Fibroblast of lung (primary cell): ENCODE measurements around the gene C12orf50. TPM values are rescaled to one million over a fixed set of nuclear protein-coding genes. Genes with fewer than 3 reads are reported as not detected.

Experiments used
- DNase-seq, 2 donors: peaks; one replicate each; pipeline versions ENCODE4 v3.0.0 to v3.0.0-alpha.2; 2010; ENCODE audit warnings: low read depth in 2 of 2
- H2AFZ ChIP-seq: 2 replicates; pipeline ENCODE4 v1.5.1; 2012; ENCODE audit warnings: low read length, control low read depth, inconsistent platforms
- H3K27ac ChIP-seq: 2 replicates; pipeline ENCODE4 v1.5.1; 2011; ENCODE audit warnings: low read length, control low read depth; ENCODE audit not compliant: insufficient read depth
- H3K27me3 ChIP-seq: 2 replicates; pipeline ENCODE4 v1.5.1; 2011; ENCODE audit warnings: mild to moderate bottlenecking, low read length; ENCODE audit not compliant: control insufficient read depth, insufficient read depth
- H3K36me3 ChIP-seq: 2 replicates; pipeline ENCODE4 v1.5.1; 2011; ENCODE audit warnings: low read length; ENCODE audit not compliant: control insufficient read depth, insufficient read depth
- H3K4me1 ChIP-seq: 2 replicates; pipeline ENCODE4 v1.5.1; 2011; ENCODE audit warnings: low read length; ENCODE audit not compliant: control insufficient read depth, insufficient read depth; ENCODE audit errors: extremely low read depth
- H3K4me2 ChIP-seq: 2 replicates; pipeline ENCODE4 v1.5.1; 2011; ENCODE audit warnings: low read length, control low read depth; ENCODE audit not compliant: insufficient read depth; ENCODE audit errors: extremely low read depth
- H3K4me3 ChIP-seq, 4 experiments: fragments of 200-600 bp in 1 of 4; sonication (generic) in 1 of 4; replicated peaks in 1 of 4; 2 replicates each; pipeline ENCODE4 v1.5.1; 2011 to 2016; ENCODE audit warnings: low read length in 4 of 4, low read depth in 3 of 4, mild to moderate bottlenecking in 3 of 4, control low read depth in 2 of 4, inconsistent platforms in 1 of 4, mixed read lengths in 1 of 4; ENCODE audit not compliant: insufficient read depth in 1 of 4; ENCODE audit errors: control extremely low read depth in 1 of 4
- H3K79me2 ChIP-seq: 2 replicates; pipeline ENCODE4 v1.5.1; 2012; ENCODE audit warnings: mild to moderate bottlenecking, low read length, inconsistent platforms; ENCODE audit not compliant: control insufficient read depth, insufficient read depth
- H3K9ac ChIP-seq: 2 replicates; pipeline ENCODE4 v1.5.1; 2011; ENCODE audit warnings: mild to moderate bottlenecking, low read length, control low read depth; ENCODE audit not compliant: insufficient read depth
- H3K9me3 ChIP-seq: 2 replicates; pipeline ENCODE4 v1.5.1; 2012; ENCODE audit warnings: low read depth, low read length; ENCODE audit not compliant: control insufficient read depth, insufficient read depth
- H4K20me1 ChIP-seq: 2 replicates; pipeline ENCODE4 v1.5.1; 2011; ENCODE audit warnings: low read length; ENCODE audit not compliant: control insufficient read depth, insufficient read depth; ENCODE audit errors: extremely low read depth
- EZH2 ChIP-seq: IDR thresholded peaks from 2 replicates; pipeline ENCODE4 v1.5.1; 2012; ENCODE audit warnings: low read length, control low read depth, mild to moderate bottlenecking; ENCODE audit errors: missing control alignments
- polyA plus RNA-seq, 2 donors: library from polyadenylated mRNA; depleted of rRNA in 1 of 2; stranded (reverse) in 1 of 2; unstranded in 1 of 2; fragments of >200 nt; gene quantifications; 2 replicates each; pipeline ENCODE4 v1.2.1, GENCODE V29; 2011 to 2012; ENCODE audit warnings: missing spikeins in 1 of 2
- total RNA-seq: library from RNA; depleted of rRNA; stranded (reverse); fragments of >200 nt; gene quantifications from 2 replicates; pipeline ENCODE4 v1.2.1, GENCODE V29; 2014
- TF ChIP-seq, protein P1 (sequence below), 2 donors: IDR thresholded peaks in 1 of 2; conservative IDR thresholded peaks in 1 of 2; 1 replicate in 1 of 2; 2 replicates in 1 of 2; pipeline ENCODE4 v1.5.1; 2011 to 2012; ENCODE audit warnings: low read length in 2 of 2, control low read depth in 1 of 2, inconsistent platforms in 1 of 2, low read depth in 1 of 2, mild to moderate bottlenecking in 1 of 2

The C12orf50 gene
- total and polyA plus RNA-seq, 2 donors (not counting 1 experiment from before 2014, with no cell fraction given): not detected

DNA sequence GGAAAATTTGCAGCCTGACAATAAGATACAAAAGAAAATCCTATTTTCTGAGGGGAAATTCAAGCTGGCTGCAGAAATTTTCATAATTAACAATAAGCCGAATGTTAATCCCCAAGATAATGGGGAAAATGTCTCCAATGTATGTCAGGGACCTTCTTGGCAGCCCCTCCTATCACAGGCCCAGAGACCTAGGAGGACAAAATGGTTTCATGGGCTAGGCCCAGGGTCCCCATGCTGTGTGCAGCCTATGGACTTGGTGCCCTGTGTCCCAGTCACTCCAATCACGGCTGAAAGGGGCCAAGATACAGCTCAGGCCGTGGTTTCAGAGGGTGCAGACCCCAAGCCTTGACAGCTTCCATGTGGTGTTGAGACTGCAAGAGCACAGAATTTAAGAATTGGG lies 11.2 kb downstream of the C12orf50 start:
- TF ChIP-seq EZH2: no peak
- TF ChIP-seq, protein P1, sequence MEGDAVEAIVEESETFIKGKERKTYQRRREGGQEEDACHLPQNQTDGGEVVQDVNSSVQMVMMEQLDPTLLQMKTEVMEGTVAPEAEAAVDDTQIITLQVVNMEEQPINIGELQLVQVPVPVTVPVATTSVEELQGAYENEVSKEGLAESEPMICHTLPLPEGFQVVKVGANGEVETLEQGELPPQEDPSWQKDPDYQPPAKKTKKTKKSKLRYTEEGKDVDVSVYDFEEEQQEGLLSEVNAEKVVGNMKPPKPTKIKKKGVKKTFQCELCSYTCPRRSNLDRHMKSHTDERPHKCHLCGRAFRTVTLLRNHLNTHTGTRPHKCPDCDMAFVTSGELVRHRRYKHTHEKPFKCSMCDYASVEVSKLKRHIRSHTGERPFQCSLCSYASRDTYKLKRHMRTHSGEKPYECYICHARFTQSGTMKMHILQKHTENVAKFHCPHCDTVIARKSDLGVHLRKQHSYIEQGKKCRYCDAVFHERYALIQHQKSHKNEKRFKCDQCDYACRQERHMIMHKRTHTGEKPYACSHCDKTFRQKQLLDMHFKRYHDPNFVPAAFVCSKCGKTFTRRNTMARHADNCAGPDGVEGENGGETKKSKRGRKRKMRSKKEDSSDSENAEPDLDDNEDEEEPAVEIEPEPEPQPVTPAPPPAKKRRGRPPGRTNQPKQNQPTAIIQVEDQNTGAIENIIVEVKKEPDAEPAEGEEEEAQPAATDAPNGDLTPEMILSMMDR (conservative IDR thresholded peaks at IDR 0.05 in 1 of 2, IDR thresholded peaks at IDR 0.05 in 1 of 2; ENCODE audit: low read depth in 1 of 2, low read length in 2 of 2): no peak
- DNase-seq: no peak
- no peaks in the 10 kb centered on the region for H4K20me1 ChIP-seq
- no peak overlapping the region for H2AFZ ChIP-seq
- H3K27me3 ChIP-seq: no peaks in the 10 kb centered on the region
- H3K9ac ChIP-seq: no peak overlapping the region
- H3K79me2 ChIP-seq: no peaks in the 10 kb centered on the region
- H3K4me1 ChIP-seq: no peaks in the 10 kb centered on the region
- no peaks in the 10 kb centered on the region for H3K36me3 ChIP-seq
- H3K9me3 ChIP-seq: no peaks in the 10 kb centered on the region
- H3K4me3 ChIP-seq: no peak overlapping the region
- H3K4me2 ChIP-seq: no peak overlapping the region
- no peak overlapping the region for H3K27ac ChIP-seq

DNA sequence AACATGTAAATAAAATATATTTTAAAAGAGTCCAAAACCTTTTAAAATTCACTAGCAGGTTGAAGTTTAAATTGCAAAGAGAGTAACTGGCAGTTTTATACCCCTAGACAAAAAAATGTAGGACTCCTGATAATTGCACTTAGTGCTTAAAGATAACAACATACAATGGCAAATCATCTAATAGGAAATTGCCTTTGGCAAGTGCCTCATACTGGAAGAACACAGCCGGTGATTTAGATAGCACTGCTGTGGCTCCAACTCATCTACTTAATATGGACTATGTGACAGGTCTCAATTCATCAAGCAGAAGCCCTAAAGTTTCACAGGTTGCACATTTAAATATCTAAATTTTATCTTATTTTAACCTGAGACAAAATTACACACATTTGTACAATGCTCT lies 13.4 kb downstream of the C12orf50 start:
- H3K79me2 ChIP-seq: no peaks in the 10 kb centered on the region
- H3K27me3 ChIP-seq: no peaks in the 10 kb centered on the region
- no peaks in the 10 kb centered on the region for H4K20me1 ChIP-seq
- no peak overlapping the region for H2AFZ ChIP-seq
- H3K9ac ChIP-seq: no peak overlapping the region
- no peak overlapping the region for H3K27ac ChIP-seq
- H3K4me2 ChIP-seq: no peak overlapping the region
- TF ChIP-seq EZH2: no peak
- TF ChIP-seq, protein P1 (conservative IDR thresholded peaks at IDR 0.05 in 1 of 2, IDR thresholded peaks at IDR 0.05 in 1 of 2; ENCODE audit: low read depth in 1 of 2, low read length in 2 of 2): no peak
- no peak for DNase-seq
- no peaks in the 10 kb centered on the region for H3K36me3 ChIP-seq
- H3K4me3 ChIP-seq: no peak overlapping the region
- no peaks in the 10 kb centered on the region for H3K4me1 ChIP-seq
- no peaks in the 10 kb centered on the region for H3K9me3 ChIP-seq

DNA sequence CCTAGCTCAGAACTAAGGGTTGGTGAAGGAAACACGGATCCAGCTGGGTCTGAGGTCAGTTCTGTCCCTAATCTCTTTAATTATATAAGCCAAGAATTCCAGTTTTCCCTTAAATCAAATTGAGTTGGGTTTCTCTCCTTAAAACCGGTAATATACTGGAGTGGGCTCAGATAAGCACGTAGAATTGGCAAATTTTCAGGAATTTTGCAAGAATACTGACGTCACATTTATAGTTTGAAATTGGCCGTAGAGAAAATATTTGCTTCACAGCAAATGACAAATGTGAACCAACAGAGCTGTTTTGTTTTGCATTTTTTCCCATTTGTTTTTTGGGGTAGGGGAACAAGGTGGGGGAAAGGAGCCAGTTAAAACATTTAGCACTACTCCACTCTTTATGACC lies 17.4 kb downstream of the C12orf50 start:
- no peak overlapping the region for H3K27ac ChIP-seq
- no peaks in the 10 kb centered on the region for H3K79me2 ChIP-seq
- TF ChIP-seq, protein P1 (conservative IDR thresholded peaks at IDR 0.05 in 1 of 2, IDR thresholded peaks at IDR 0.05 in 1 of 2; ENCODE audit: low read depth in 1 of 2, low read length in 2 of 2): no peak
- no peak for TF ChIP-seq EZH2
- peak in 1 of 2 donors; percentile 28 for DNase-seq
- H3K4me2 ChIP-seq: no peak overlapping the region
- H3K36me3 ChIP-seq: no peaks in the 10 kb centered on the region
- no peak overlapping the region for H3K4me3 ChIP-seq
- H3K9ac ChIP-seq: no peak overlapping the region
- no peak overlapping the region for H2AFZ ChIP-seq
- no peaks in the 10 kb centered on the region for H3K4me1 ChIP-seq
- no peaks in the 10 kb centered on the region for H4K20me1 ChIP-seq
- H3K27me3 ChIP-seq: no peaks in the 10 kb centered on the region
- no peaks in the 10 kb centered on the region for H3K9me3 ChIP-seq
